ENCODE results near the gene N4BP2.

GRCh38 chr4:40152637-40153036 is 96.0 kb downstream of the N4BP2 start:
- TF ChIP-seq POLR2AphosphoS5 (IDR thresholded peaks at IDR 0.05; ENCODE audit: borderline replicate concordance, low read depth, low read length) (no peak), EZH2 (IDR thresholded peaks at IDR 0.05) (no peak)

Data from SK-N-MC (cell line).